IMR-90 (cell line): ENCODE results near the gene ATP8B4. TPM values are rescaled to one million over a fixed set of nuclear protein-coding genes. Genes with fewer than 3 reads are reported as not detected.

ENCODE experiments used
- MAFK ChIP-seq: IDR thresholded peaks from 2 replicates; pipeline ENCODE4 v1.6.1; 2012; ENCODE audit warnings: low read depth, low read length, improper control_type of control experiment
- MXI1 ChIP-seq: IDR thresholded peaks from 2 replicates; pipeline ENCODE4 v1.6.1; 2012; ENCODE audit warnings: low read depth, mild to moderate bottlenecking, low read length, moderate library complexity, borderline replicate concordance
- SMC3 ChIP-seq: fragments of 150-350 bp; IDR thresholded peaks from 2 replicates; pipeline ENCODE4 v1.6.1; 2016; ENCODE audit warnings: low read depth, mild to moderate bottlenecking, antibody characterized with exemption, low read length, moderate library complexity
- polyA plus RNA-seq, 3 experiments: library from polyadenylated mRNA; depleted of rRNA; stranded (reverse); fragments of >200 nt; gene quantifications; 2 replicates each; pipeline ENCODE4 v1.2.3, GENCODE V29; 2012; ENCODE audit warnings: low replicate concordance in 1 of 3
- total RNA-seq: library from RNA; depleted of rRNA; stranded (reverse); fragments of >200 nt; gene quantifications from 2 replicates; pipeline ENCODE4 v1.2.3, GENCODE V29; 2012
- TF ChIP-seq, protein P1 (sequence below): conservative IDR thresholded peaks from 2 replicates; pipeline ENCODE4 v1.5.1; 2012; ENCODE audit warnings: mild to moderate bottlenecking, low read depth, low read length, improper control_type of control experiment

The ATP8B4 gene
- total and polyA plus RNA-seq, 2 of the 4 experiments (the other 2 are of a cell fraction) = 0.12 to 0.54 TPM

DNA sequence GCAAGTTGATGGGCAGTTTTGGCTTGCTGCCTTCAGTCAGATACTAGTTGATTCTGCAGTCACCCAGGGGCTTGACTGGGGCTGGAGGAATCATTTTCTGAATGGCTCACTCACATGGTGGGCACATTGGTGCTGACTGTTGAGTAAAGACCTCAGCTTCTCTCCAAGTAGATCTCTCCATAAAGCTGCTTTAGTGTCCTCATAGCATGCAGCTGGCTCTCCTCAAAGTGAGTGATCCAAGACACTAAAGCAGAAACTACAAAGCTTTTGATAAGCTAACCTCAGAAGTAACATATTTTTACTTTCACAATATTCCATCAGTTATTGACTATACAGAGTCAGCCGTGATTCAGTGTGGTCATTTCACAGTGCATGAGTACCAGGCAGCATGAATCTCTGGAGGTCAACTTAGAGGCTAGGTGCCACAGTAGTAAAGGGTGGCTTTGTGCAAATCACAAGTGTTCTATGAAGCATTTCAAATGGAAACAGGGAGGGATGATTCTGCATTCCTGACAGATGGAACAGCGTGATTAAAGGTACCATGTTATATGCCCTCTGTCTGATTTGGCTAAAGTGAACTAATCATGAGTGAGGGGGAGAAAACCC is 24.3 kb upstream of the ATP8B4 start (continued):
- TF ChIP-seq, protein P1, sequence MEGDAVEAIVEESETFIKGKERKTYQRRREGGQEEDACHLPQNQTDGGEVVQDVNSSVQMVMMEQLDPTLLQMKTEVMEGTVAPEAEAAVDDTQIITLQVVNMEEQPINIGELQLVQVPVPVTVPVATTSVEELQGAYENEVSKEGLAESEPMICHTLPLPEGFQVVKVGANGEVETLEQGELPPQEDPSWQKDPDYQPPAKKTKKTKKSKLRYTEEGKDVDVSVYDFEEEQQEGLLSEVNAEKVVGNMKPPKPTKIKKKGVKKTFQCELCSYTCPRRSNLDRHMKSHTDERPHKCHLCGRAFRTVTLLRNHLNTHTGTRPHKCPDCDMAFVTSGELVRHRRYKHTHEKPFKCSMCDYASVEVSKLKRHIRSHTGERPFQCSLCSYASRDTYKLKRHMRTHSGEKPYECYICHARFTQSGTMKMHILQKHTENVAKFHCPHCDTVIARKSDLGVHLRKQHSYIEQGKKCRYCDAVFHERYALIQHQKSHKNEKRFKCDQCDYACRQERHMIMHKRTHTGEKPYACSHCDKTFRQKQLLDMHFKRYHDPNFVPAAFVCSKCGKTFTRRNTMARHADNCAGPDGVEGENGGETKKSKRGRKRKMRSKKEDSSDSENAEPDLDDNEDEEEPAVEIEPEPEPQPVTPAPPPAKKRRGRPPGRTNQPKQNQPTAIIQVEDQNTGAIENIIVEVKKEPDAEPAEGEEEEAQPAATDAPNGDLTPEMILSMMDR = no peak
- no peak for TF ChIP-seq SMC3
- no peak for TF ChIP-seq MAFK
- TF ChIP-seq MXI1 = no peak
